Testis (tissue), 2 donors: ENCODE measurements around the gene SMOC1.

Source experiments
- CTCF ChIP-seq, 3 experiments: fragments of 450-650 bp in 2 of 3; fragments of 200-600 bp in 1 of 3; sonication (generic) in 1 of 3; IDR thresholded peaks; one replicate each; pipeline ENCODE4 v1.5.1; 2016 to 2019; ENCODE audit warnings: antibody characterized with exemption in 3 of 3, mild to moderate bottlenecking in 2 of 3, moderate library complexity in 1 of 3
- POLR2A ChIP-seq: fragments of 450-650 bp; IDR thresholded peaks from one replicate; pipeline ENCODE4 v1.6.1; 2017; ENCODE audit warnings: antibody characterized with exemption, mild to moderate bottlenecking, moderate library complexity

GRCh38 chr14:70048313-70048654 lies 169.1 kb downstream of the SMOC1 start:
- TF ChIP-seq CTCF (IDR thresholded peaks at IDR 0.05) (no peak), POLR2A (no peak)
